ENCODE data around the gene FBXO17. TPM values are rescaled to one million over a fixed set of nuclear protein-coding genes. Genes with fewer than 3 reads are reported as not detected.

The FBXO17 gene
- total RNA-seq, 1 experiment from 2014 or later: 16.8 TPM

- peaks cover 4% of the 10 kb centered on the region; the same call in 1 of the 2 replicates for H3K9me3 Mint-ChIP-seq
- TF ChIP-seq ZBTB43 (CRISPR knock-in tag; IDR thresholded peaks at IDR 0.05): no peak
- TF ChIP-seq FOXK1 (CRISPR knock-in tag; IDR thresholded peaks at IDR 0.05): no peak
- TF ChIP-seq, protein P1, sequence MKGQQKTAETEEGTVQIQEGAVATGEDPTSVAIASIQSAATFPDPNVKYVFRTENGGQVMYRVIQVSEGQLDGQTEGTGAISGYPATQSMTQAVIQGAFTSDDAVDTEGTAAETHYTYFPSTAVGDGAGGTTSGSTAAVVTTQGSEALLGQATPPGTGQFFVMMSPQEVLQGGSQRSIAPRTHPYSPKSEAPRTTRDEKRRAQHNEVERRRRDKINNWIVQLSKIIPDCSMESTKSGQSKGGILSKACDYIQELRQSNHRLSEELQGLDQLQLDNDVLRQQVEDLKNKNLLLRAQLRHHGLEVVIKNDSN (CRISPR knock-in tag; IDR thresholded peaks at IDR 0.05): no peak
- TF ChIP-seq, protein P2, sequence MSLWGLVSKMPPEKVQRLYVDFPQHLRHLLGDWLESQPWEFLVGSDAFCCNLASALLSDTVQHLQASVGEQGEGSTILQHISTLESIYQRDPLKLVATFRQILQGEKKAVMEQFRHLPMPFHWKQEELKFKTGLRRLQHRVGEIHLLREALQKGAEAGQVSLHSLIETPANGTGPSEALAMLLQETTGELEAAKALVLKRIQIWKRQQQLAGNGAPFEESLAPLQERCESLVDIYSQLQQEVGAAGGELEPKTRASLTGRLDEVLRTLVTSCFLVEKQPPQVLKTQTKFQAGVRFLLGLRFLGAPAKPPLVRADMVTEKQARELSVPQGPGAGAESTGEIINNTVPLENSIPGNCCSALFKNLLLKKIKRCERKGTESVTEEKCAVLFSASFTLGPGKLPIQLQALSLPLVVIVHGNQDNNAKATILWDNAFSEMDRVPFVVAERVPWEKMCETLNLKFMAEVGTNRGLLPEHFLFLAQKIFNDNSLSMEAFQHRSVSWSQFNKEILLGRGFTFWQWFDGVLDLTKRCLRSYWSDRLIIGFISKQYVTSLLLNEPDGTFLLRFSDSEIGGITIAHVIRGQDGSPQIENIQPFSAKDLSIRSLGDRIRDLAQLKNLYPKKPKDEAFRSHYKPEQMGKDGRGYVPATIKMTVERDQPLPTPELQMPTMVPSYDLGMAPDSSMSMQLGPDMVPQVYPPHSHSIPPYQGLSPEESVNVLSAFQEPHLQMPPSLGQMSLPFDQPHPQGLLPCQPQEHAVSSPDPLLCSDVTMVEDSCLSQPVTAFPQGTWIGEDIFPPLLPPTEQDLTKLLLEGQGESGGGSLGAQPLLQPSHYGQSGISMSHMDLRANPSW (CRISPR knock-in tag; conservative IDR thresholded peaks at IDR 0.05; ENCODE audit: low read depth): no peak
- no peak for TF ChIP-seq MYBL2 (CRISPR knock-in tag; IDR thresholded peaks at IDR 0.05)
- TF ChIP-seq CREB1 (CRISPR knock-in tag; IDR thresholded peaks at IDR 0.05): no peak
- no peak for TF ChIP-seq ZNF423 (CRISPR knock-in tag; IDR thresholded peaks at IDR 0.05)
- no peak for TF ChIP-seq E2F5 (CRISPR knock-in tag; IDR thresholded peaks at IDR 0.05)
- TF ChIP-seq GABPB1 (CRISPR knock-in tag; IDR thresholded peaks at IDR 0.05): no peak
- TF ChIP-seq ZNF671 (CRISPR knock-in tag; IDR thresholded peaks at IDR 0.05): no peak
- TF ChIP-seq, protein P3, sequence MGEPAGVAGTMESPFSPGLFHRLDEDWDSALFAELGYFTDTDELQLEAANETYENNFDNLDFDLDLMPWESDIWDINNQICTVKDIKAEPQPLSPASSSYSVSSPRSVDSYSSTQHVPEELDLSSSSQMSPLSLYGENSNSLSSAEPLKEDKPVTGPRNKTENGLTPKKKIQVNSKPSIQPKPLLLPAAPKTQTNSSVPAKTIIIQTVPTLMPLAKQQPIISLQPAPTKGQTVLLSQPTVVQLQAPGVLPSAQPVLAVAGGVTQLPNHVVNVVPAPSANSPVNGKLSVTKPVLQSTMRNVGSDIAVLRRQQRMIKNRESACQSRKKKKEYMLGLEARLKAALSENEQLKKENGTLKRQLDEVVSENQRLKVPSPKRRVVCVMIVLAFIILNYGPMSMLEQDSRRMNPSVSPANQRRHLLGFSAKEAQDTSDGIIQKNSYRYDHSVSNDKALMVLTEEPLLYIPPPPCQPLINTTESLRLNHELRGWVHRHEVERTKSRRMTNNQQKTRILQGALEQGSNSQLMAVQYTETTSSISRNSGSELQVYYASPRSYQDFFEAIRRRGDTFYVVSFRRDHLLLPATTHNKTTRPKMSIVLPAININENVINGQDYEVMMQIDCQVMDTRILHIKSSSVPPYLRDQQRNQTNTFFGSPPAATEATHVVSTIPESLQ (CRISPR knock-in tag; IDR thresholded peaks at IDR 0.05): no peak
- TF ChIP-seq USF2 (CRISPR knock-in tag; IDR thresholded peaks at IDR 0.05): no peak
- TF ChIP-seq ZNF121 (CRISPR knock-in tag; IDR thresholded peaks at IDR 0.05): no peak
- no peak for TF ChIP-seq ZNF281 (CRISPR knock-in tag; IDR thresholded peaks at IDR 0.05)
- TF ChIP-seq, protein P4, sequence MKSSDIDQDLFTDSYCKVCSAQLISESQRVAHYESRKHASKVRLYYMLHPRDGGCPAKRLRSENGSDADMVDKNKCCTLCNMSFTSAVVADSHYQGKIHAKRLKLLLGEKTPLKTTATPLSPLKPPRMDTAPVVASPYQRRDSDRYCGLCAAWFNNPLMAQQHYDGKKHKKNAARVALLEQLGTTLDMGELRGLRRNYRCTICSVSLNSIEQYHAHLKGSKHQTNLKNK (CRISPR knock-in tag; IDR thresholded peaks at IDR 0.05): no peak
- TF ChIP-seq CREM (CRISPR knock-in tag; IDR thresholded peaks at IDR 0.05): no peak
- TF ChIP-seq, protein P5, sequence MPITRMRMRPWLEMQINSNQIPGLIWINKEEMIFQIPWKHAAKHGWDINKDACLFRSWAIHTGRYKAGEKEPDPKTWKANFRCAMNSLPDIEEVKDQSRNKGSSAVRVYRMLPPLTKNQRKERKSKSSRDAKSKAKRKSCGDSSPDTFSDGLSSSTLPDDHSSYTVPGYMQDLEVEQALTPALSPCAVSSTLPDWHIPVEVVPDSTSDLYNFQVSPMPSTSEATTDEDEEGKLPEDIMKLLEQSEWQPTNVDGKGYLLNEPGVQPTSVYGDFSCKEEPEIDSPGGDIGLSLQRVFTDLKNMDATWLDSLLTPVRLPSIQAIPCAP (CRISPR knock-in tag; IDR thresholded peaks at IDR 0.05): no peak
- no peak for TF ChIP-seq TEAD4 (CRISPR knock-in tag; IDR thresholded peaks at IDR 0.05)
- TF ChIP-seq IRF2 (CRISPR knock-in tag; IDR thresholded peaks at IDR 0.05; ENCODE audit: borderline replicate concordance, low read depth): no peak
- no peak for TF ChIP-seq FOXJ3 (CRISPR knock-in tag; IDR thresholded peaks at IDR 0.05; ENCODE audit: borderline replicate concordance)
- peaks cover 5% of the 10 kb centered on the region for H3K36me3 Mint-ChIP-seq
- ChIA-PET POLR2A (no interaction called here), CTCF (interaction anchor here (0.7 to 2.1 kb wide), 3 partner anchors 12 to 324 kb away, joined by 3 to 11 read pairs (median 5); partner anchors contain the start of genes EIF3K, MRPS12 and SARS2)
- H3K4me1 Mint-ChIP-seq: no peaks in the 10 kb centered on the region
- no peak overlapping the region for H3K4me3 Mint-ChIP-seq
- ATAC-seq (no peak), DNase-seq (ENCODE audit: low spot score) (no peak)
- H3K27ac Mint-ChIP-seq: no peak overlapping the region
- H3K27me3 Mint-ChIP-seq (ENCODE audit: low read depth): peaks cover 32% of the 10 kb centered on the region
These were observed 32.9 kb downstream of the FBXO17 start for GRCh38 chr19:38942471-38943181.

Data from WTC11 (cell line).